ENCODE data around the gene IGSF21.

DNA sequence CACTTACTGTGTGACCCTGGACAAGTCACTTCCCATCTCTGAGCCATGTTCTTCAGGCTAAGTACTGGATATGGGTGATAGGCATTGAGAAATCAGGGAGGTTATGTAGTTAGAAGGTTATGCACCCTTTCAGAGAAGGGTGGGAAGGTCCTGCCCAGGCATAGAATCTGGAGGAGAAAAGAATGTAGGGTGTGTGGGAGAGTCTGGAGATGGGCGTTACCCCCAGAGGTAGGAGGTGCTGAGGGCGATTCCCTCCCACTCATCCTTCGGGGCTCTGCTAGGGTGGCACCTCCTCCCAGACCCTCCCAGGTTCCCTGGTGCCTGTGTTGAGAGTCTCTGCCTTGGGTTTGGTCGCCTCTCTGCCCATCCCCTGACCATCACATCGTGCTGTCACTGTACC is 51.1 kb downstream of the IGSF21 start:
- TF ChIP-seq POLR2A (IDR thresholded peaks at IDR 0.05; ENCODE audit: low read depth, low read length) (no peak), RFX5 (IDR thresholded peaks at IDR 0.05; ENCODE audit: low read depth, low read length) (no peak), RAD21 (IDR thresholded peaks at IDR 0.05; ENCODE audit: low read length) (no peak), CHD1 (IDR thresholded peaks at IDR 0.05; ENCODE audit: low read depth, low read length) (no peak), CEBPB (IDR thresholded peaks at IDR 0.05; ENCODE audit: low read depth, low read length) (no peak), MAZ (IDR thresholded peaks at IDR 0.05; ENCODE audit: borderline replicate concordance, low read depth, low read length) (no peak), BHLHE40 (IDR thresholded peaks at IDR 0.05; ENCODE audit: low read depth, low read length) (no peak)
- TF ChIP-seq, protein P1, sequence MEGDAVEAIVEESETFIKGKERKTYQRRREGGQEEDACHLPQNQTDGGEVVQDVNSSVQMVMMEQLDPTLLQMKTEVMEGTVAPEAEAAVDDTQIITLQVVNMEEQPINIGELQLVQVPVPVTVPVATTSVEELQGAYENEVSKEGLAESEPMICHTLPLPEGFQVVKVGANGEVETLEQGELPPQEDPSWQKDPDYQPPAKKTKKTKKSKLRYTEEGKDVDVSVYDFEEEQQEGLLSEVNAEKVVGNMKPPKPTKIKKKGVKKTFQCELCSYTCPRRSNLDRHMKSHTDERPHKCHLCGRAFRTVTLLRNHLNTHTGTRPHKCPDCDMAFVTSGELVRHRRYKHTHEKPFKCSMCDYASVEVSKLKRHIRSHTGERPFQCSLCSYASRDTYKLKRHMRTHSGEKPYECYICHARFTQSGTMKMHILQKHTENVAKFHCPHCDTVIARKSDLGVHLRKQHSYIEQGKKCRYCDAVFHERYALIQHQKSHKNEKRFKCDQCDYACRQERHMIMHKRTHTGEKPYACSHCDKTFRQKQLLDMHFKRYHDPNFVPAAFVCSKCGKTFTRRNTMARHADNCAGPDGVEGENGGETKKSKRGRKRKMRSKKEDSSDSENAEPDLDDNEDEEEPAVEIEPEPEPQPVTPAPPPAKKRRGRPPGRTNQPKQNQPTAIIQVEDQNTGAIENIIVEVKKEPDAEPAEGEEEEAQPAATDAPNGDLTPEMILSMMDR (conservative IDR thresholded peaks at IDR 0.05; ENCODE audit: low read depth, low read length) = no peak
- TF ChIP-seq, protein P2, sequence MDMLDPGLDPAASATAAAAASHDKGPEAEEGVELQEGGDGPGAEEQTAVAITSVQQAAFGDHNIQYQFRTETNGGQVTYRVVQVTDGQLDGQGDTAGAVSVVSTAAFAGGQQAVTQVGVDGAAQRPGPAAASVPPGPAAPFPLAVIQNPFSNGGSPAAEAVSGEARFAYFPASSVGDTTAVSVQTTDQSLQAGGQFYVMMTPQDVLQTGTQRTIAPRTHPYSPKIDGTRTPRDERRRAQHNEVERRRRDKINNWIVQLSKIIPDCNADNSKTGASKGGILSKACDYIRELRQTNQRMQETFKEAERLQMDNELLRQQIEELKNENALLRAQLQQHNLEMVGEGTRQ (IDR thresholded peaks at IDR 0.05; ENCODE audit: low read depth, low read length) = no peak

Data from IMR-90 (cell line).